Prostate gland (tissue), 2 donors: ENCODE results near the gene PEX19. TPM values are rescaled to one million over a fixed set of nuclear protein-coding genes. Genes with fewer than 3 reads are reported as not detected.

Source experiments
- DNase-seq: peaks from one replicate; pipeline ENCODE4 v3.0.0-alpha.2; 2019; ENCODE audit warnings: low spot score
- H3K27ac ChIP-seq, 2 donors: fragments of 200-600 bp; sonication (generic); 2 replicates each; pipeline ENCODE4 v1.5.1; 2017 to 2019
- H3K27me3 ChIP-seq: fragments of 200-600 bp; sonication (generic); replicated peaks from 2 replicates; pipeline ENCODE4 v1.5.1; 2019; ENCODE audit not compliant: insufficient read depth
- H3K36me3 ChIP-seq, 2 donors: fragments of 200-600 bp; sonication (generic); 1 replicate in 1 of 2; 2 replicates in 1 of 2; pipeline versions ENCODE4 v1.5.1 to v1.8.1; 2017 to 2019
- H3K4me1 ChIP-seq: fragments of 200-600 bp; sonication (generic); replicated peaks from 2 replicates; pipeline ENCODE4 v1.5.1; 2019
- H3K4me3 ChIP-seq, 2 donors: fragments of 200-600 bp; sonication (generic); 2 replicates each; pipeline ENCODE4 v1.5.1; 2017 to 2019
- H3K9me3 ChIP-seq: fragments of 200-600 bp; sonication (generic); 2 replicates; pipeline ENCODE4 v1.5.1; 2017
- POLR2A ChIP-seq: fragments of 450-650 bp; IDR thresholded peaks from one replicate; pipeline ENCODE4 v1.6.1; 2016; ENCODE audit warnings: antibody characterized with exemption, mild to moderate bottlenecking
- POLR2AphosphoS5 ChIP-seq: sonication (generic); formaldehyde crosslinking; IDR thresholded peaks from one replicate; pipeline ENCODE4 v1.6.1; 2017; ENCODE audit warnings: antibody characterized with exemption
- WGBS: methylation state at CpG from one replicate; pipeline ENCODE4 v1.1.5; 2018; 5-methylcytosine and 5-hydroxymethylcytosine counted together
- intact Hi-C: fragments of 100-400 bp; cut with DNase I; formaldehyde crosslinking; loops from one replicate; pipeline ENCODE4 v1.14.2; 2022
- total RNA-seq, 2 donors: library from RNA; depleted of rRNA; stranded (reverse); fragments of >200 nt; gene quantifications; one replicate each; pipeline ENCODE4 v1.1.0, GENCODE V29; 2016
- TF ChIP-seq, protein P1 (sequence below), 4 experiments: fragments of 200-600 bp in 2 of 4; fragments of 450-650 bp in 2 of 4; sonication (generic) in 2 of 4; IDR thresholded peaks; 1 replicate in 3 of 4; 2 replicates in 1 of 4; pipeline ENCODE4 v1.5.1; 2016 to 2019; ENCODE audit warnings: antibody characterized with exemption in 4 of 4, mild to moderate bottlenecking in 2 of 4, moderate library complexity in 2 of 4

PEX19 gene
- total RNA-seq, 2 donors from 2014 or later, result 49.6 to 61.0 TPM

DNA sequence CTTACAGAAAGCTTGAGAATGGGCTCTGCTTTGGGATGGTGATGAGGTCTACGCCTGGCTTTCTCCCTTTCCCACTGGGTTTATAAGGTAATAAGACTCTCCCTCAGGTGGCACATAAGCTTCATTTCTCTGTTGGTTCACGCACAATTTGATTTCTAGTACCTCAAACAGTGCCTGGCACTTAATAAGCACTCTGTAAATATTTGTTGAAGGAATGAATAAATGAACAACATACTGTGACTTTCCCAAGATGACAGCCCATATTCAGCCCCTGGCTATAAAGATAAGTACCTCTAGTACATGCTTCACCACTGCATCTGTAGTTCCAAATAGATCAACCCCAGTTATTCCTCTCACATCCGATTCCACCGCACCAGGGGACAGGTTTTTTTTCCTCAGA is 40.3 kb upstream of the PEX19 start:
- Histone ChIP-seq H3K4me3 (no peak overlapping the region), H3K4me1 (no peaks in the 10 kb centered on the region), H3K27me3 (no peaks in the 10 kb centered on the region), H3K9me3 (no peaks in the 10 kb centered on the region), H3K36me3 (peaks cover 0 to 9% of the 10 kb centered on the region in 2 donors), H3K27ac (no peak overlapping the region)
- TF ChIP-seq POLR2A, result no peak
- TF ChIP-seq POLR2AphosphoS5, result no peak
- TF ChIP-seq, protein P1, sequence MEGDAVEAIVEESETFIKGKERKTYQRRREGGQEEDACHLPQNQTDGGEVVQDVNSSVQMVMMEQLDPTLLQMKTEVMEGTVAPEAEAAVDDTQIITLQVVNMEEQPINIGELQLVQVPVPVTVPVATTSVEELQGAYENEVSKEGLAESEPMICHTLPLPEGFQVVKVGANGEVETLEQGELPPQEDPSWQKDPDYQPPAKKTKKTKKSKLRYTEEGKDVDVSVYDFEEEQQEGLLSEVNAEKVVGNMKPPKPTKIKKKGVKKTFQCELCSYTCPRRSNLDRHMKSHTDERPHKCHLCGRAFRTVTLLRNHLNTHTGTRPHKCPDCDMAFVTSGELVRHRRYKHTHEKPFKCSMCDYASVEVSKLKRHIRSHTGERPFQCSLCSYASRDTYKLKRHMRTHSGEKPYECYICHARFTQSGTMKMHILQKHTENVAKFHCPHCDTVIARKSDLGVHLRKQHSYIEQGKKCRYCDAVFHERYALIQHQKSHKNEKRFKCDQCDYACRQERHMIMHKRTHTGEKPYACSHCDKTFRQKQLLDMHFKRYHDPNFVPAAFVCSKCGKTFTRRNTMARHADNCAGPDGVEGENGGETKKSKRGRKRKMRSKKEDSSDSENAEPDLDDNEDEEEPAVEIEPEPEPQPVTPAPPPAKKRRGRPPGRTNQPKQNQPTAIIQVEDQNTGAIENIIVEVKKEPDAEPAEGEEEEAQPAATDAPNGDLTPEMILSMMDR (IDR thresholded peaks at IDR 0.05), result no peak
- DNase-seq, result no peak
- WGBS, result 81% methylated on average over 4 of the region's 4 CpGs
- intact Hi-C loops, result no loop called here

DNA sequence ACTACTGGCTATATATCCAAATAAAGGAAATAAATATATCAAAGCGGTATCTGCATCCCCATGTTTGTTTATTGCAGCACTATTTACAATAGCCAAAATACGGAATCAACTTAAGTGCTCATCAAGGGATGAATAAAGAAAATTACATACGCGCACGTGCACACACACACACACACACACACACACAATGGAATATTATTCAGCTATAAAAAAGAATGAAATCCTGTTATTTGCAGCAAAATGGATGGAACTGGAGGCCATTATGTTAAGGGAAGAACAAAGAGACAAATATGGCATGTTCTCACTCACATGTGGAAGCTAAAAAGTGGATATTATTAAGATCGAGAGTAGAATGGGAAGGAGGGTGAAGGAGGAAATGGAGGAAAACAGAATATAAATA is 37.9 kb upstream of the PEX19 start:
- no peak for TF ChIP-seq POLR2A
- WGBS, result 96% methylated on average over 6 of the region's 6 CpGs
- Histone ChIP-seq H3K4me3 (no peak overlapping the region), H3K27ac (no peak overlapping the region), H3K4me1 (no peaks in the 10 kb centered on the region), H3K27me3 (no peaks in the 10 kb centered on the region), H3K9me3 (no peaks in the 10 kb centered on the region), H3K36me3 (no peaks in the 10 kb centered on the region)
- no peak for DNase-seq
- intact Hi-C loops, result no loop called here

DNA sequence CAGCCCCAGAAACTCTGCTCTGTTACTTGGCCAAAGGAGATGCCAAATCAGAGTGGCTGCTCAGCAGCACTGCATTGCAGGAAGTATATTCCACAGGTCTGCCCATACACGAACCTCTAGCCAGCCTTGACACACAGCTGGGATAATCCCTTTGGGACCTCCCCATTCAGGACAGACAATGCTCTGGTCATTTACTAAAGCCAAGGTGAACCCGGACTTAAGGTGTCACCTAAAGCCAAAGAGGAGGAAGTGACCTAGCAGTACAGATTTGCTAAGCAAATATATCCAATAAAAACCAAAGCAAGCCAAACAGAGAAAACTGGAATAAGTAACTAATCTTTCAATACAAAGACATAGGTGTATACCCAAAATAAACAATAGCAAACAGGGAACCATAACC is 30.4 kb upstream of the PEX19 start:
- no peak overlapping the region for H3K4me3 ChIP-seq
- no peaks in the 10 kb centered on the region for H3K4me1 ChIP-seq
- H3K9me3 ChIP-seq, result no peaks in the 10 kb centered on the region
- WGBS, result 67% methylated on average over 2 of the region's 2 CpGs
- H3K27me3 ChIP-seq, result no peaks in the 10 kb centered on the region
- H3K36me3 ChIP-seq, result peaks cover 15 to 16% of the 10 kb centered on the region in 2 donors
- DNase-seq, result no peak
- TF ChIP-seq POLR2AphosphoS5 (no peak), POLR2A (no peak)
- TF ChIP-seq, protein P1 (IDR thresholded peaks at IDR 0.05), result no peak
- intact Hi-C loops, result no loop called here
- peak overlapping the region; percentile 13 to 23 for H3K27ac ChIP-seq

DNA sequence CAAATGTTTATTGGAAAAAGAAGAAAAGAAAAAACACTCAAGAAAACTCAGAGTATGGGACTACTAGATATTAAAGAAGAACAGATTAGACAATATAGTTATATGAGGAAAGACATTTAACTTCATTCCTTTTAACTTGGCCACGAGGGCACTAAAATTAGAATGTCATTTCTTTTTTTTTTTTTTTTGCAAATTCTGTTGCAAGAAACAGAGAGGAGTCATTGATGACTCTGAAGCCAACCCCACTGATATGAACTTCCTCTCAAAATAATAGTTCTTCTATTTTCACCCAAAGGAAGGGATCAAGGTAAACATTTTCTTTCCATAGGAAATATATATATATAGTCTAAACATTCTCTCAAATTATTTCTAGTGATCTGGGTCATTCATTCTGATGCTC is 24.6 kb upstream of the PEX19 start:
- no peak overlapping the region for H3K4me3 ChIP-seq
- no peaks in the 10 kb centered on the region for H3K27me3 ChIP-seq
- no peak for DNase-seq
- 68% methylated on average over 1 of the region's 1 CpG for WGBS
- intact Hi-C loops, result no loop called here
- peaks cover 25 to 33% of the 10 kb centered on the region in 2 donors for H3K36me3 ChIP-seq
- TF ChIP-seq, protein P1 (IDR thresholded peaks at IDR 0.05), result no peak
- TF ChIP-seq POLR2A (no peak), POLR2AphosphoS5 (no peak)
- no peaks in the 10 kb centered on the region for H3K9me3 ChIP-seq
- H3K4me1 ChIP-seq, result no peaks in the 10 kb centered on the region
- H3K27ac ChIP-seq, result no peak overlapping the region

DNA sequence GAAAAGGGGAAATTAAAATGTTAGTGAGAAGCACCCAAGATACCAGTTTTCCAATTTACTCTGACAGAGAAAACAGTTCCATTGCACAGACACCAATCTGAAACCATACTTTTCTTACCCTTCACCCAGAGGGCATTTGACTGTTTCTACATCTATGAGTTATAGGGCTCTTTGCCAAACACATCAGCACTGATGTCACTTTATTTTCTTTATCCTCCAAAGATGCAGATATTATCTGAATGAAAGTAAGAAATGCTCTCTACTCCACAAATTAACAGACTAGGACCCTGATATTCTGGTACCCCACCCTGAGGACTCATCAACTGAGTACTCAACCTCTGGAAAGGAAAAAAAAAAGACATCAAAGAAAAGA is 24.2 kb upstream of the PEX19 start:
- H3K27ac ChIP-seq, result no peak overlapping the region
- H3K4me1 ChIP-seq, result no peaks in the 10 kb centered on the region
- H3K36me3 ChIP-seq, result peaks cover 25 to 33% of the 10 kb centered on the region in 2 donors
- intact Hi-C loops, result no loop called here
- H3K4me3 ChIP-seq, result no peak overlapping the region
- TF ChIP-seq POLR2A (no peak), POLR2AphosphoS5 (no peak)
- TF ChIP-seq, protein P1 (IDR thresholded peaks at IDR 0.05), result no peak
- no peak for DNase-seq
- no peaks in the 10 kb centered on the region for H3K27me3 ChIP-seq
- H3K9me3 ChIP-seq, result no peaks in the 10 kb centered on the region
